ENCODE data around the gene LPP.

The LPP gene

GRCh38 chr3:188825901-188826300 lies 671.9 kb downstream of the LPP start:
- no peak for DNase-seq (ENCODE audit: low read depth, low spot score)

DNA sequence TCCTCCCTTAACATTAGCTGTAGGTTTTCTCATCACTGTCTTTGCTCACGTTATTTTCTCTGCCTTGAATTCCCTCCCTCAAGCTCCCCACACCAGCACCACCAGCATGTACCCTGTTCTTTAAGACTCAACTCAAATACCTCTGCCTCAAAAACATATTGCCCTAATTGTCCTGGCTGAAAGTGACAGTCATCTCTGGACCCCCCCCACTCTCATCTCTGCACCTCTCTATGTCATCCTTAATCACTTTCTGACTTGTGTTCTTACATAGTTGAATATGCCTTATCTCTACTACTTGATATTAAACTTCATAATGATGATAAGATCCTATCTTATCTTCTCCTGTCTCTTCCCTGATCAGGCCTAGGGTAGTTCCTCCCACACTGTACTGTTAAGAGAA lies 672.6 kb downstream of the LPP start:
- DNase-seq (ENCODE audit: low read depth, low spot score): no peak

- no peak for DNase-seq (ENCODE audit: low read depth, low spot score)
Measured at GRCh38 chr3:188827103-188827502, 673.1 kb downstream of the LPP start.

DNA sequence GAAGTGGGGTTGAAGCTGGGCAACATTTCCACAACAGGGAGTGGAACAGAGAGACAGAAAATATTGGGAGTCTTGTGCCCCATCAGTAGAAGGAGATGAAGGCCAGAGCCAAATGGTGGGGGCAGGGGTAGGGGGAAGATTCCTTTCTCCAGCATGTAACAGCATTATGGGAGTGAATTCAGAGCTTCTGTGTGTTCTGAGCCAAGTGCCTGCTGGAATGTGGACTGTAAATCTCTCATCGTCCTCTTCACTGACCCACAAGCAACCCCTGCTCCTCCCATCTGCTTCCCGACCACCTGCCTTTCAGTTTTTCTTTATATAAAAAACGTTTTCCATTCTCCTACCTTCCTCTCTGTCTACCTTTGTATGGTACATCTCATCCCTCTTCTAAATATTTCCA lies 673.6 kb downstream of the LPP start:
- no peak for DNase-seq (ENCODE audit: low read depth, low spot score)

DNA sequence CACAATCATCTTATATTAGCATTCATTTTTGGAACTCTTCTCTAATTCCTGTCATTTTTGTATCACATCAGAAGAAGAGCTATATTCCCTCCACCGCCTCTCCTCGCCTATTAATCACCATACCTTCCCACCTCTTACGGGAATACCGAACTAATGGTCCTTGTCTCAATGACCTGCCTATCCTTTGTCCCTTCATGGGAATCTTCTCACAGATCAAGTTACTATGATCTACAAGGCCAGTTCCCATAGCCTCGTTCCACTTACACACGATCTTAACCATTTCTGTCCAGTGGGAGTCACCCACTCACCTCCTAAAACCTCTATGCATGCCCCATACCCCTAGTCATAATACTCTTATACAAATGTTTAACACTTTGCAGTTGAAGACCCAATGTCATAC lies 675.2 kb downstream of the LPP start:
- no peak for DNase-seq (ENCODE audit: low read depth, low spot score)

- no peak for DNase-seq (ENCODE audit: low read depth, low spot score)
Measured at GRCh38 chr3:188829576-188829975, 675.6 kb downstream of the LPP start.

GRCh38 chr3:188830893-188831292 lies 676.9 kb downstream of the LPP start:
- DNase-seq (ENCODE audit: low read depth, low spot score): no peak

- no peak for DNase-seq (ENCODE audit: low read depth, low spot score)
Measured at GRCh38 chr3:188832146-188832545, 678.2 kb downstream of the LPP start.

- DNase-seq (ENCODE audit: low read depth, low spot score): no peak
Measured at GRCh38 chr3:188832961-188833721, 679.2 kb downstream of the LPP start.

GRCh38 chr3:188834349-188834748 lies 680.4 kb downstream of the LPP start:
- no peak for DNase-seq (ENCODE audit: low read depth, low spot score)

GRCh38 chr3:188839187-188839695 lies 685.3 kb downstream of the LPP start:
- DNase-seq (ENCODE audit: low read depth, low spot score): no peak

GRCh38 chr3:188840290-188840689 lies 686.3 kb downstream of the LPP start:
- no peak for DNase-seq (ENCODE audit: low read depth, low spot score)

DNA sequence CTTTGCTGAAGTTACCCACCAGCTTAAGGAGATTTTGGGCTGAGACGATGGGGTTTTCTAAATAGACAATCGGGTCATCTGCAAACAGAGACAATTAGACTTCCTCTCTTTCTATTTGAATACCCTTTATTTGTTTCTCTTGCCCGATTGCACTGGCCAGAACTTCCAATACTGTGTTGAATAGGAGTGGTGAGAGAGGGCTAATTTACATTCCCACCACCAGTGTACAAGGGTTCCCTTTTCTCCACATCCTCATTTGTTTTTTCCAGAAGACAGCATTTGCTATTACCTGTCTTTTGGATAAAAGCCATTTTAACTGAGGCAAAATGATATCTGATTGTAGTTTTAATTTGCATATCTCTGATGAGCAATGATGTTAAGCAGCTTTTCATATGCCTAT lies 687.9 kb downstream of the LPP start:
- no peak for DNase-seq (ENCODE audit: low read depth, low spot score)

- no peak for DNase-seq (ENCODE audit: low read depth, low spot score)
Measured at GRCh38 chr3:188842639-188843038, 688.7 kb downstream of the LPP start.

- no peak for DNase-seq (ENCODE audit: low read depth, low spot score)
Measured at GRCh38 chr3:188844096-188844495, 690.1 kb downstream of the LPP start.

DNA sequence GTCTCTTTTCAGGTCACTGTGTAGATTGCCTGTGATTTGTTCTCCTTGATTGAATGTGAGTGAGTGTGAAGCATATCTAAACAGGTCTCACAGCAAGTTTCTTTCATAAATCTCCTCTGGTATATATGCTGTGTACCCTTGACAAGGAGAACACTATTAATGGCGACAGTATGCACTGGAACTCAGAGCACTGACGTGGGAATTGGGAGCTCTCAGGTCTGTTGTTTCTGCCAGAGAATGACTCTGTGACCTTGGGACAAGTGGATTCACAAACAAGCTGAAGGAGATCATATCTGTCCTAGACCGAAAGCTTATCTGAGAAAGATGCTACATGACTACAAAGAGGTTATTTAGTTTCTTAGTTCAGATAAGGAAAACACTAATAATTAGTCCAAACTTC lies 691.6 kb downstream of the LPP start:
- DNase-seq (ENCODE audit: low read depth, low spot score): no peak

- no peak for DNase-seq (ENCODE audit: low read depth, low spot score)
Measured at GRCh38 chr3:188848947-188849346, 695.0 kb downstream of the LPP start.

DNA sequence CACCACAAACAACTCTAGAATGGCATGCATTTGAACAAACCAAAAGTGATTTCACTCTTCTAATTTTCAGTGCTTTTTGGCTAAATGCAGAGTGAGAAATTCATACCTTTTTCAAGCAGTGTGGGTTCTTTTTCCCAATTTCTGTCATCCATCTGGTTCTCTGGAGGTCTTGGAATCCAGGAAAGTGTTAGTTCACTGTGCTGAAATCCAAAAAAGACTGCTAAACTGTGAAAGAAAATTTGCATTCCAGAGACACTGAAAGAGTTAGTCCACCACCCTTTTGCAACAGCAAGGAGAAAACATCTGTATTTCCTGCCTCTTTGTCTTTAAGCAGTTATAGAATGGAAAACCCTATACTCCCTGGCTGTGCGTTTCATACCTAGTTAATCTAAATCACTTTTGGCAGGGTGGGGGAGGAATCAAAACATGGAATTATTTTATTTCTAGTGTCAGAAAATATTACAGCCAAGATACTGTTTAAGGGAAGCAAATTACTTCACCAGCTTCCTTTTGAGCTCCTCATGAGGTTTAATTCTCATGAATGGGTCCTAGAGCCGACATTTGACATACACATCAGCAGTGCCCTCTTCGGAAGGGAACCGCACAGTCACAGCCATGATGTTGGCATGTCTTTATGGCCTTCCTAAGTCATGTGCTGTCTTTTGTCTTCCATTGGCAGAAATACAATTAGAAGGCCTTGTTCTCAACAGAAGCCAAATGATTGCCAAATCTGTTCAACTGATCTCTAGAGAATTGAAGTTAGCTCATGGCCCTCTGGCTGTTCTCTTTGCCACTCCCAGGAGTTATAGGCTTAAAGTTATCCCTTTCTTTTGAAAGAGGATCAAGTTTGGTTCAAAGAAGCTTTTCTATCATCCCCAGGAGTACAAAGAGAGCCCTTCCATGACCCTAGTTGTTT lies 700.2 kb downstream of the LPP start:
- DNase-seq (ENCODE audit: low read depth, low spot score): no peak

DNA sequence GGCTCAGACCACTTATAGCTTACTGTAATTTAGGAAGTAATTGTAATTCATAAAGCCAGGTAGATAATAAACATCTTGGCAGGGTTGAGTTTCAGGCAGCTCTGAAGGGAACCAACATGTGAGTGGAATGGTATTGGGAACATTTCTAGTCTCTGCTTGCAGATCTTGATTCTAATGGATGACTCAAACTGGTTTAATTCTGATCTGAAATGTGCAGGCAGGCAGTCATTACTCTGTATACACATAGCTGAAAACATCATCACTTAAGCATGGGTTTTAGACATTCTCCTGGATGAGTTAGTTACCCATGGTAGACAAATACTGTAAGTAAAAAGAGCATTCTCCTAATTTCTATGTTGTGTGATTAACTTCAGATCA lies 700.8 kb downstream of the LPP start:
- DNase-seq (ENCODE audit: low read depth, low spot score): no peak

- no peak for DNase-seq (ENCODE audit: low read depth, low spot score)
Measured at GRCh38 chr3:188855675-188856074, 701.7 kb downstream of the LPP start.

DNA sequence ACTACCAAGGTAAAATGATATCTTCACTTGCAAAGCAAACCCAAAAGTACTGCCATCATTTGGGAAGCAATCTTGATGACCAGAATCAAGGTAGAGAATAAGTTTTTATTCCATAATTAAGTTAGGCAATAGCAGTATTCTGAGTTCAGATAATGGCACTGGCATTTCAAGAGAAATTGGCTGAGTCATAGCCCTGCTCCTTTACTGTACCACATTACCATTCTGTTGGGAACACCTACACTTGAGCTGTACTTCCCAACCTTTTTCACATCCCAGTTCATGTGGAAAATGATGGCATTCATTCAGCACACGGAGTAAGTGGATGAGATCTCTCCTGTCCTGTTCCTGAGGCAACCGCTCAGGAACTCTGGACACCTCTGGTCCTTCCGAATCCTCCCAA lies 706.2 kb downstream of the LPP start:
- no peak for DNase-seq (ENCODE audit: low read depth, low spot score)

GRCh38 chr3:188861842-188862744 lies 708.1 kb downstream of the LPP start:
- DNase-seq (ENCODE audit: low read depth, low spot score): no peak

Measured in activated naive CD8-positive, alpha-beta T cell treated with anti-CD3 and anti-CD28 coated beads, Interleukin-2, amount 50 U/mL, for 16 hours (primary cell).